Neural crest cell (in vitro differentiated cells): ENCODE measurements around the gene CEP63. TPM values are rescaled to one million over a fixed set of nuclear protein-coding genes. Genes with fewer than 3 reads are reported as not detected.

Source experiments
- DNase-seq: peaks from one replicate; pipeline ENCODE4 v3.0.0; 2021; ENCODE audit warnings: low read depth, mixed read lengths, low spot score
- H3K27ac Mint-ChIP-seq: one replicate; pipeline ENCODE4 v1.8.0; 2021; ENCODE audit warnings: mild to moderate bottlenecking, mixed read lengths; ENCODE audit not compliant: unreplicated experiment
- H3K27me3 Mint-ChIP-seq: 2 replicates; pipeline ENCODE4 v1.8.0; 2021; ENCODE audit warnings: low read depth, mild to moderate bottlenecking, mixed read lengths
- H3K36me3 Mint-ChIP-seq: 2 replicates; pipeline ENCODE4 v1.8.0; 2021; ENCODE audit warnings: low read depth, mild to moderate bottlenecking, mixed read lengths
- H3K4me1 Mint-ChIP-seq: 2 replicates; pipeline ENCODE4 v1.8.0; 2021; ENCODE audit warnings: mixed read lengths
- H3K4me3 Mint-ChIP-seq: one replicate; pipeline ENCODE4 v1.8.0; 2021; ENCODE audit warnings: mild to moderate bottlenecking, mixed read lengths
- H3K9me3 Mint-ChIP-seq: 2 replicates; pipeline ENCODE4 v1.8.0; 2021; ENCODE audit warnings: mixed read lengths
- CTCF ChIP-seq: fragments of 200-600 bp; sonication (generic); conservative IDR thresholded peaks from 2 replicates; pipeline ENCODE4 v1.5.0; 2021; ENCODE audit warnings: antibody characterized with exemption, mild to moderate bottlenecking
- total RNA-seq: library from RNA; stranded (reverse); gene quantifications from 2 replicates; pipeline ENCODE4 v1.2.1, GENCODE V29; 2021

CEP63 gene
- total RNA-seq, 1 donor from 2014 or later: 27.0 TPM

- Mint-ChIP-seq H3K27ac (peak overlapping the region; percentile 45), H3K4me1 (peaks cover 5% of the 10 kb centered on the region), H3K36me3 (peaks cover 4% of the 10 kb centered on the region), H3K27me3 (no peaks in the 10 kb centered on the region), H3K4me3 (no peak overlapping the region), H3K9me3 (no peaks in the 10 kb centered on the region)
- TF ChIP-seq CTCF: no peak
- no peak for DNase-seq
These were observed 9.6 kb upstream of the CEP63 start for GRCh38 chr3:134476306-134476705.

GRCh38 chr3:134477002-134477401 lies 8.9 kb upstream of the CEP63 start:
- Mint-ChIP-seq H3K4me3 (no peak overlapping the region), H3K9me3 (no peaks in the 10 kb centered on the region), H3K27ac (peak overlapping the region; percentile 45), H3K4me1 (peaks cover 5% of the 10 kb centered on the region), H3K36me3 (peaks cover 5% of the 10 kb centered on the region), H3K27me3 (no peaks in the 10 kb centered on the region)
- DNase-seq: no peak
- no peak for TF ChIP-seq CTCF

DNA sequence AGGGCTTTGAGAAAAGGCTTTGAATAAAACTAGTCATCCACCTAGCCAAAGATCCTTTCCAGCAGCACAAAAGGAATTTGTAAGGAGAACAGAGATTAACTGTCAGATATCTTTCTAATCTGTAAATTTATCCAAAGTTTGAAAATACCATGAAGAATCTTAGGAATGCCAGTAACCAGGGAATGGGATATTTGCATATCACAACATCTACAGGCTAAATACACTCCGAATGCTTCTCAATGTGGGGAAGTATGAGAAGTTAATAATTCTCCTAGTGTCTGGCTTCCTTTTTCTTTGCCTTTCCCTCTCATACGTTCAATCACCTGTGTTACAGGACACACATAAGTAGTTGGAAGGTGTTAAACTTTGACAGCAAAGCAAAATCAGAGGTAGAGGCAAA lies 7.9 kb upstream of the CEP63 start:
- Mint-ChIP-seq H3K9me3 (no peaks in the 10 kb centered on the region), H3K27me3 (no peaks in the 10 kb centered on the region), H3K36me3 (peaks cover 9% of the 10 kb centered on the region), H3K4me3 (no peak overlapping the region), H3K4me1 (peaks cover 5% of the 10 kb centered on the region), H3K27ac (no peak overlapping the region)
- no peak for TF ChIP-seq CTCF
- no peak for DNase-seq

DNA sequence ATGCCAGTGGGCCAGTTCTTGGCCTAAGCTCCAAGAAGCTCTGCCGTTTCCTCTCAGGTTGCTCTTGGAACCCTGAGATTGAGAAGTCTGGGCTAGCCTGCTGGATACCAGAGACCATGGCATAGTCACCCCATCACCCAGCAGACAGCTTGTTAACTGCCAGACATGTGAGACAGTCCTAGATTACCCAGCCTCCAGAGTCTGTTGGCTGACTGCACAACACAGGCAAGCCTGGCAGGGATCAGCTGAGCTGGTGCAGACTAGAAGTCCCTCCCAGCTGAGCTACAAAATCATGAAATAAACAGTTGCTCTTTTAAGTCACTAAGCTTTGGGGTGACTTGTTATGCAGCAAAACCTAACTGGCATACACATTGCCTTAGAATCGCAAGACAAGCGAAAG lies 5.3 kb upstream of the CEP63 start:
- no peak overlapping the region for H3K27ac Mint-ChIP-seq
- peaks cover 12% of the 10 kb centered on the region for H3K4me1 Mint-ChIP-seq
- TF ChIP-seq CTCF: no peak
- no peaks in the 10 kb centered on the region for H3K27me3 Mint-ChIP-seq
- no peak for DNase-seq
- H3K9me3 Mint-ChIP-seq: no peaks in the 10 kb centered on the region
- peaks cover 9% of the 10 kb centered on the region for H3K36me3 Mint-ChIP-seq
- no peak overlapping the region for H3K4me3 Mint-ChIP-seq

DNA sequence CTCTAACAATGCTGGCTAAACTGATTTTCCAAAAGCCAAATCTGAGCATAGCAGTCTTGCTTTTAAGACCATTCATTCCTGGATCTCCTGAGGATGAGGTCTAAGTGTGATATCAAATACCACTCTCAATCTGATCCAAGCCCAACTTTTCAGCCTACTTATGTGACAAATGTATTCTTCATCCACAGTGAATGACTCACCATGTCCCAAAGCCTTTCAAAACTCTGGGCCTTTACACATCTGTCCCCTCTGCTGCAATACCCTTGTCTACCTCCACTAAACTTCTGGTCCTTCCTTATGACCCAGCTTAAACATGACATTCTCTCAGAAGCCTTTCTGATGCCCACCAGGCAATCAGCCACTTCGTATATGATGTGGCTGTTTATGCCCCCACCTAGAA lies 4.7 kb upstream of the CEP63 start:
- no peak for DNase-seq
- Mint-ChIP-seq H3K4me3 (no peak overlapping the region), H3K4me1 (peaks cover 12% of the 10 kb centered on the region), H3K36me3 (peaks cover 9% of the 10 kb centered on the region), H3K27ac (no peak overlapping the region), H3K9me3 (no peaks in the 10 kb centered on the region), H3K27me3 (no peaks in the 10 kb centered on the region)
- TF ChIP-seq CTCF: no peak

- Mint-ChIP-seq H3K36me3 (peaks cover 9% of the 10 kb centered on the region), H3K4me1 (peaks cover 25% of the 10 kb centered on the region)
These were observed 3.2 kb upstream of the CEP63 start for GRCh38 chr3:134482622-134483021.

More at GRCh38 chr3:134482622-134483021, 3.2 kb upstream of the CEP63 start:
- no peaks in the 10 kb centered on the region for H3K27me3 Mint-ChIP-seq
- H3K27ac Mint-ChIP-seq: peak overlapping the region; percentile 69
- H3K9me3 Mint-ChIP-seq: no peaks in the 10 kb centered on the region
- TF ChIP-seq CTCF: no peak
- DNase-seq: no peak
- peak overlapping the region; percentile 64 for H3K4me3 Mint-ChIP-seq
